HG03354 (cell line): ENCODE results near the gene NTMT2.
A peak's percentile ranks its signal among the peaks of the same experiment; 100 is the strongest.
"Not testable (repeated sequence)": the region's sequence is repeated elsewhere in the genome, so short reads cannot be mapped to it uniquely, and the experiment has no call there.

Experiments used
- ATAC-seq: cut with Tn5 transposase; IDR thresholded peaks from one replicate; pipeline ENCODE4 v1.9.1; 2021; ENCODE audit warnings: mild to moderate bottlenecking; ENCODE audit not compliant: unreplicated experiment, poor library complexity, severe bottlenecking

NTMT2 gene

GRCh38 chr1:170145770-170146676 is at the start of gene NTMT2:
TSS of gene NTMT2 (plus strand) at chr1:170145959. CDS start at chr1:170146108, 149 bp downstream.
- ATAC-seq, result no peak

- no peak for ATAC-seq
Measured at GRCh38 chr1:170095976-170096748, 49.6 kb upstream of the NTMT2 start.

GRCh38 chr1:170096806-170097340 is 48.9 kb upstream of the NTMT2 start:
- no peak for ATAC-seq

GRCh38 chr1:170097449-170097948 is 48.3 kb upstream of the NTMT2 start:
- no peak for ATAC-seq

- not testable (repeated sequence) for ATAC-seq
Measured at GRCh38 chr1:170113140-170113539, 32.6 kb upstream of the NTMT2 start.

- ATAC-seq, result no peak
Measured at GRCh38 chr1:170114906-170115305, 30.9 kb upstream of the NTMT2 start.

- no peak for ATAC-seq
Measured at GRCh38 chr1:170122366-170122765, 23.4 kb upstream of the NTMT2 start.

GRCh38 chr1:170125269-170125668 is 20.5 kb upstream of the NTMT2 start:
- no peak for ATAC-seq

- peak; percentile 95 for ATAC-seq
Measured at GRCh38 chr1:170126696-170127095, 19.1 kb upstream of the NTMT2 start.

GRCh38 chr1:170131450-170131849 is 14.3 kb upstream of the NTMT2 start:
- ATAC-seq, result no peak

GRCh38 chr1:170131984-170132383 is 13.8 kb upstream of the NTMT2 start:
- no peak for ATAC-seq

- no peak for ATAC-seq
Measured at GRCh38 chr1:170133766-170134495, 11.8 kb upstream of the NTMT2 start.

GRCh38 chr1:170134521-170134920 is 11.2 kb upstream of the NTMT2 start:
- ATAC-seq, result no peak

- ATAC-seq, result no peak
Measured at GRCh38 chr1:170140371-170140770, 5.4 kb upstream of the NTMT2 start.

- no peak for ATAC-seq
Measured at GRCh38 chr1:170145061-170145460, 698 bp upstream of the NTMT2 start.

GRCh38 chr1:170146720-170147263 is 1.0 kb downstream of the NTMT2 start:
- ATAC-seq, result no peak

- ATAC-seq, result no peak
Measured at GRCh38 chr1:170149241-170149640, 3.5 kb downstream of the NTMT2 start.

- ATAC-seq, result no peak
Measured at GRCh38 chr1:170150016-170150415, 4.3 kb downstream of the NTMT2 start.

- ATAC-seq, result no peak
Measured at GRCh38 chr1:170150921-170151320, 5.2 kb downstream of the NTMT2 start.
